CD4-positive, alpha-beta memory T cell (primary cell): Measurements from ENCODE around the gene KLK1. TPM values are rescaled to one million over a fixed set of nuclear protein-coding genes. Genes with fewer than 3 reads are reported as not detected.
A peak's percentile ranks its signal among the peaks of the same experiment; 100 is the strongest.

Experiments used
- CTCF ChIA-PET: fragments of 350-600 bp; sonication (Branson Sonifier 250); formaldehyde crosslinking; loops from one replicate; lab custom pipeline; 2021; ENCODE audit warnings: inconsistent platforms; ENCODE audit not compliant: partially characterized antibody; lab: Charles Lee
- POLR2A ChIA-PET: fragments of 350-600 bp; sonication (Branson Sonifier 250); formaldehyde crosslinking; loops from one replicate; lab custom pipeline; 2021; ENCODE audit not compliant: partially characterized antibody; lab: Charles Lee
- DNase-seq, 5 donors: peaks; one replicate each; pipeline versions ENCODE4 v3.0.0 to v3.0.0-alpha.2; 2020 to 2022; ENCODE audit warnings: mixed read lengths in 1 of 5
- H3K27ac ChIP-seq: one replicate; pipeline ENCODE4 v1.7.0; 2013; ENCODE audit warnings: low read depth, low read length
- H3K27me3 ChIP-seq: 2 replicates; pipeline ENCODE4 v1.7.0; 2013; ENCODE audit warnings: mild to moderate bottlenecking, low read length, moderate library complexity; ENCODE audit not compliant: insufficient read depth
- H3K36me3 ChIP-seq: 2 replicates; pipeline ENCODE4 v1.7.0; 2013; ENCODE audit warnings: mild to moderate bottlenecking, low read length, moderate library complexity; ENCODE audit not compliant: insufficient read depth
- H3K4me1 ChIP-seq: 2 replicates; pipeline ENCODE4 v1.7.0; 2013; ENCODE audit warnings: mild to moderate bottlenecking, low read length, moderate library complexity; ENCODE audit not compliant: insufficient read depth
- H3K4me3 ChIP-seq, 2 donors: one replicate each; pipeline ENCODE4 v1.7.0; 2013; ENCODE audit warnings: low read length in 2 of 2, mild to moderate bottlenecking in 1 of 2
- H3K9me3 ChIP-seq, 2 donors: one replicate each; pipeline ENCODE4 v1.7.0; 2013; ENCODE audit warnings: low read length in 2 of 2, control low read depth in 1 of 2; ENCODE audit not compliant: control insufficient read depth in 1 of 2
- H3K27ac Mint-ChIP-seq, 7 donors: one replicate each; pipeline ENCODE4 v1.8.0; 2020 to 2021; ENCODE audit warnings: mixed read lengths in 7 of 7, mild to moderate bottlenecking in 6 of 7, inconsistent platforms in 3 of 7, moderate library complexity in 3 of 7
- H3K27me3 Mint-ChIP-seq, 2 donors: one replicate each; pipeline ENCODE4 v1.8.0; 2020 to 2021; ENCODE audit warnings: mixed read lengths in 2 of 2
- H3K36me3 Mint-ChIP-seq, 2 donors: one replicate each; pipeline ENCODE4 v1.8.0; 2020 to 2021; ENCODE audit warnings: mixed read lengths in 2 of 2, inconsistent platforms in 1 of 2, mild to moderate bottlenecking in 1 of 2
- H3K4me1 Mint-ChIP-seq, 4 donors: one replicate each; pipeline ENCODE4 v1.8.0; 2020 to 2021; ENCODE audit warnings: mixed read lengths in 4 of 4, mild to moderate bottlenecking in 1 of 4
- H3K4me3 Mint-ChIP-seq, 8 donors: one replicate each; pipeline ENCODE4 v1.8.0; 2020 to 2021; ENCODE audit warnings: mixed read lengths in 8 of 8, mild to moderate bottlenecking in 7 of 8, moderate library complexity in 6 of 8, inconsistent platforms in 3 of 8
- H3K9me3 Mint-ChIP-seq, 8 donors: one replicate each; pipeline ENCODE4 v1.8.0; 2020 to 2021; ENCODE audit warnings: mixed read lengths in 8 of 8, mild to moderate bottlenecking in 5 of 8, inconsistent platforms in 3 of 8, moderate library complexity in 1 of 8
- intact Hi-C: fragments of 100-400 bp; cut with micrococcal nuclease; formaldehyde crosslinking; loops from one replicate; pipeline ENCODE4 v1.15.1; 2023
- polyA plus RNA-seq, 2 donors: library from polyadenylated mRNA; unstranded; fragments of 300-500 nt; fragmentation: Illumina TruSeq; gene quantifications; one replicate each; pipeline ENCODE4 v1.2.3, GENCODE V29; 2021
- total RNA-seq, 2 experiments: library from RNA; stranded (reverse); gene quantifications; one replicate each; pipeline ENCODE4 v1.2.3, GENCODE V29; 2021

KLK1 gene
- total and polyA plus RNA-seq, 4 experiments from 2014 or later, result not detected

DNA sequence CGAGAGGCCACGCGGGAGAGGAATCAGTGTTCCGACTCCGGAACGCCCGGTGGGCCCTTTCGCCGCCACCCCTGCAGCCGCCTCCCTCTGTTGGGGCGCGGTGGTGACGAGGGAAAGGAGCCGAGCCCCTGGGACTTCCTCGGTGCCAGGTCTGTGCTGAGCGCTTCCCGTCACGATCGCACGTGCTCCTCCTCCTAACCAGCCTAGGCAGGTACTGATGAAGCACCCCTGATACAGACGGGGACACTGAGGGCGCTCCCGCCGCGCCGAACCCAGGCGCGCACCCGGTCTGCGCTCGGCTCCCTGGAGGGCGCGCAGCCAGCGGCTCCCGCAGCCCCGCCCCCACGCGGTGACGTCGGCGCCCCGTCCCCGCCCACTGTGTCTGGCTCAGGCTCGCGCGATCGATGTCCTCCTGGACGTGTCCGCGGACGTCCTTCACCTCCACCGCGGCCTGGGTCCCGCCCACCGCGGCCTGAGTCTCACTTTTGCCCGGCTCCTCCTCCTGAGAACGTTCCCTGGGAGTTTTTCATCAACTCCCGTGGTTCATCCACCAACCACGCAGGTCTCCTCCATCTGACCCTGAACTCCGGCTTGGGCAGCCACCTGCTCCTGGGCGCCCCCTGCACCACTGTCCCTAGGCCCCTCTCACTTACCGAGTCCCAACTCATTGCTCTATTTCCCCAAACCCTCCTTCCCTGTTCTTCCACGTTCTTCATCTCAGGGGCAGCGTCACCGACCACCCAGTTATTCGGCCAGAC, 12.4 kb upstream of the KLK1 start:
- Histone ChIP-seq H3K36me3 (no peaks in the 10 kb centered on the region), H3K27me3 (peaks cover 6% of the 10 kb centered on the region), H3K9me3 (no peaks in the 10 kb centered on the region), H3K27ac (no peak overlapping the region), H3K4me1 (peaks cover 15% of the 10 kb centered on the region), H3K4me3 (peak overlapping the region; percentile 9 to 42)
- Mint-ChIP-seq H3K4me3 (peak overlapping the region; percentile 64 to 91 (median 87)), H3K27me3 (peaks cover 27 to 46% of the 10 kb centered on the region in 2 donors), H3K36me3 (peaks cover 0 to 3% of the 10 kb centered on the region in 2 donors), H3K27ac (peak overlapping the region in 3 of 7 donors; percentile 57 to 65 (median 60)), H3K9me3 (peaks cover 0 to 6% (median 0%) of the 10 kb centered on the region in 8 donors), H3K4me1 (peaks cover 6 to 16% (median 11%) of the 10 kb centered on the region in 4 donors)
- CTCF ChIA-PET, result no interaction called here
- intact Hi-C loops, result no loop called here
- peak in 4 of 5 donors; percentile 42 to 50 (median 44) for DNase-seq
- POLR2A ChIA-PET, result no interaction called here

DNA sequence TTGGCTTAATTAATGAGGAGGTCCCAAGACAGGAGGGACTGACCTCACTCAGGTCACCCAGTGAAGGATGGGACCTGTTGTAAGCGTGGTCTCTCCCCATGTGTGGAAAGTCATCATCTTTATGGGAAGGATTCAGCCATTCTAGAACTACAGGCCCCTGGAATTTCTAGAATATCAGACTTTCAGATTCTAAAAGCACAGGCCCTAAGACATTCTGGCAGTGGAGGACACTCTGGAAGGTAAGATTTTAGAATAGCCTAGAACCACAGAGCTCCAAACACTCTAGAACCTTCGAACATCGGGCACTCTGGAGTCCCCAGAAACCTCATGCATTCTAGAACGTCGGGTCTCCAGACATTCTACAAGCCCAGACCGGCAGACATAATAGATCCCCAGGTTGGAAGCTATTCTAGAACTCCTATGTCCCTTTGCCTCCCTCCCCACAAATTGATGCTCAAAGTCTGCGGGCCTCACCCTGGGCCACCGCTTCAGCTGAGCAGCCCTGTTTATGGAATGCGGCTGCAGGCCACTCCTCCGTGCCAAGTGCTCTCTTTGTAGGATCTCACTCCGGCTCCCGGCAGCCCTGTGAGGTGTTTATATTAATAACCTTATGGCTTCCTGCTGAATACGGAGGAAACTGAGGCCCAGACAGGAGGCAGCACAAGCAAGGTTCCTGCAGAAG, 11.7 kb upstream of the KLK1 start:
- Histone ChIP-seq H3K27ac (no peak overlapping the region), H3K36me3 (no peaks in the 10 kb centered on the region), H3K4me3 (peak overlapping the region; percentile 9 to 42), H3K9me3 (no peaks in the 10 kb centered on the region), H3K4me1 (peaks cover 15% of the 10 kb centered on the region), H3K27me3 (peaks cover 6% of the 10 kb centered on the region)
- ChIA-PET POLR2A (no interaction called here), CTCF (no interaction called here)
- intact Hi-C loops, result no loop called here
- no peak for DNase-seq
- Mint-ChIP-seq H3K27me3 (peaks cover 27 to 45% of the 10 kb centered on the region in 2 donors), H3K4me3 (peak overlapping the region; percentile 64 to 91 (median 77)), H3K36me3 (peaks cover 0 to 3% of the 10 kb centered on the region in 2 donors), H3K27ac (peak overlapping the region in 1 of 7 donors; percentile 47), H3K9me3 (peaks cover 0 to 1% (median 0%) of the 10 kb centered on the region in 8 donors), H3K4me1 (peaks cover 6 to 16% (median 11%) of the 10 kb centered on the region in 4 donors)

DNA sequence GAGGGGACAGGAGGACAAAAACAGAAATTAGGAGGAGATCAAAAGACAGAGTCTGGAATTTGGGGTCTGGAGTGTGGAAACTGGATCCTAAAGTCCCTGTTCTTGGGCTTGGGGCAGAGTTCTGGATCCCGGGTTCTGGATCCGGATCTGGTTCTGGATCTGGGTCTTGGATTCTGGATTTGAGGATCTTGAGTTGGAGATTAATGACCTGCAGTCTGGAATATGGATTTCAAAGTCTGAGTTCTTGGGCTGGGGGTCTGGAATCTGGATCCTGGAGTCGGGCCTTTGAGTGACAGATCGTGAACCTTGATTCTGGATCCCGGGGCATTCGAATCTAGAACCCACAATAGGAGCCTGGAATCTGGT, 10.2 kb upstream of the KLK1 start:
- Histone ChIP-seq H3K9me3 (no peaks in the 10 kb centered on the region), H3K4me1 (peaks cover 15% of the 10 kb centered on the region), H3K27me3 (peaks cover 6% of the 10 kb centered on the region), H3K4me3 (no peak overlapping the region), H3K36me3 (no peaks in the 10 kb centered on the region), H3K27ac (no peak overlapping the region)
- peaks cover 0 to 3% of the 10 kb centered on the region in 2 donors for H3K36me3 Mint-ChIP-seq
- no peaks in the 10 kb centered on the region for H3K9me3 Mint-ChIP-seq
- no peak for DNase-seq
- H3K4me1 Mint-ChIP-seq, result peaks cover 6 to 16% (median 11%) of the 10 kb centered on the region in 4 donors
- ChIA-PET CTCF (no interaction called here), POLR2A (no interaction called here)
- no peak overlapping the region for H3K27ac Mint-ChIP-seq
- intact Hi-C loops, result no loop called here
- H3K4me3 Mint-ChIP-seq, result peak overlapping the region in 1 of 8 donors; percentile 55
- H3K27me3 Mint-ChIP-seq, result peaks cover 30 to 44% of the 10 kb centered on the region in 2 donors

DNA sequence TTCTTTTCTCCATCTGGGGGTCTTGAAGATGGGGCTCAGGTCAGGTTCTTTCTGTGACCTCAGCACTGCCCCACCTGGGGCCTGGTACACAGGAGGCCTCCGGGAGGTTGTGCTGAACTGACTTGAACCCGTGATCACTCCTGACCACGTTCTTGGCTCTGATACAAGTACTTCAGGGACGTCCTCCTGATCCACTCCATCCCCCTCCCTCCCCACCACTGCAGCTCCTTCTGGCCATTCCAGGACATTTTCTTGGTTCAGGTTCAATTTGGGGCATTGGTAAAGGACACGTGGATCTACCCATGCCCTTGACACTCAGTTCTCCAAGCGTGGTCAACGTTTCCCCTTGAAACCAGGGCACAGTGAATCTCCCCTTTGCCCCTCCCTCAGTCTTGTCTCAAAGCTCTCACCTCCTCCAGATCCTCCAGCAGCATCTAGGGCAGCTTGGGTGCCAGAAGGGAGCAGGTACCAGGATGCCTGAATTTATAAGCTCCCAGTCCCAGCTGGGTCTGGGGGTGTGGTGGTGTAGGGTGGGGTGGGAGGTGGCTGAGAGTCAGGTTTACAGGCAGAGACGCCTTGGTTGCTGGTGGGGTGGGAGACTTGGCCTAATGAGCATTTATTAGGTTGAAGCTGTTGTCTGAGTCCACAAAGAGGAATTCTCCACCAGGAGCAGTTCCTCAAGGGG, 9.7 kb upstream of the KLK1 start, which contains the start of gene KLK15:
TSS of gene KLK15 (minus strand) at position 458 of the 685 bp plus-strand sequence. CDS start 2,082 bp downstream, outside the sequence.
- POLR2A ChIA-PET, result no interaction called here
- no peak within 1 kb of the TSS for H3K27ac Mint-ChIP-seq
- CTCF ChIA-PET, result no interaction called here

DNA sequence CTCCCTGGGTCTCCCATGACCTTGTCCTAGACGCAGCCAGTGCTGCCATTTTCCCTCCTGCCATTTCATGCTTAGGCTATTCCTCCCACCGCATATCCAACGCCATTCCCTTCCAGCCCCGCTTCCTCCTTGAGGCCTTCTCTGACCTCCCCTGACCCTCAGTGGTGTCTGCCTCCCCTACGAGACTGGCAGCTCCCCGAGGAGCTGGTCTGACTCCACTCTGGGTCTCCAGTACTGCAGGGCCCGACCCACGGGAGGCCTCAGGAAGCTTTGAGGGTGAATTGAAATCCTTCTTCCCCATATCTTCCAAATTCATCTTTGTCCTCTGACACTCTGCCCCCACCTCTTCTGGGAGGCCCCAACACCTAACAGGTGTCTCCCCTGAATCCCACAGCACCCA, 9.1 kb upstream of the KLK1 start:
- CTCF ChIA-PET, result no interaction called here
- peaks cover 27 to 43% of the 10 kb centered on the region in 2 donors for H3K27me3 Mint-ChIP-seq
- no peak for DNase-seq
- no peak overlapping the region for H3K27ac Mint-ChIP-seq
- intact Hi-C loops, result no loop called here
- H3K4me3 ChIP-seq, result no peak overlapping the region
- no peaks in the 10 kb centered on the region for H3K9me3 ChIP-seq
- no peaks in the 10 kb centered on the region for H3K9me3 Mint-ChIP-seq
- POLR2A ChIA-PET, result no interaction called here
- no peaks in the 10 kb centered on the region for H3K36me3 ChIP-seq
- peaks cover 15% of the 10 kb centered on the region for H3K4me1 ChIP-seq
- peaks cover 0 to 3% of the 10 kb centered on the region in 2 donors for H3K36me3 Mint-ChIP-seq
- peaks cover 6% of the 10 kb centered on the region for H3K27me3 ChIP-seq
- H3K27ac ChIP-seq, result no peak overlapping the region
- no peak overlapping the region for H3K4me3 Mint-ChIP-seq
- peaks cover 6 to 16% (median 11%) of the 10 kb centered on the region in 4 donors for H3K4me1 Mint-ChIP-seq

More for the DNA sequence above, 9.7 kb upstream of the KLK1 start, which contains the start of gene KLK15:
- H3K36me3 Mint-ChIP-seq, result peaks cover 0 to 3% of the 10 kb centered on the region in 2 donors
- Histone ChIP-seq H3K27ac (no peak within 1 kb of the TSS), H3K4me1 (peaks cover 15% of the 10 kb centered on the region), H3K27me3 (peaks cover 6% of the 10 kb centered on the region), H3K36me3 (no peaks in the 10 kb centered on the region), H3K9me3 (no peaks in the 10 kb centered on the region), H3K4me3 (no peak within 1 kb of the TSS)
- peaks cover 29 to 42% of the 10 kb centered on the region in 2 donors for H3K27me3 Mint-ChIP-seq
- no peaks in the 10 kb centered on the region for H3K9me3 Mint-ChIP-seq
- no peak for DNase-seq
- intact Hi-C loops, result no loop called here
- peaks cover 6 to 16% (median 11%) of the 10 kb centered on the region in 4 donors for H3K4me1 Mint-ChIP-seq
- peak within 1 kb of the TSS in 1 of 8 donors; percentile 55 for H3K4me3 Mint-ChIP-seq

DNA sequence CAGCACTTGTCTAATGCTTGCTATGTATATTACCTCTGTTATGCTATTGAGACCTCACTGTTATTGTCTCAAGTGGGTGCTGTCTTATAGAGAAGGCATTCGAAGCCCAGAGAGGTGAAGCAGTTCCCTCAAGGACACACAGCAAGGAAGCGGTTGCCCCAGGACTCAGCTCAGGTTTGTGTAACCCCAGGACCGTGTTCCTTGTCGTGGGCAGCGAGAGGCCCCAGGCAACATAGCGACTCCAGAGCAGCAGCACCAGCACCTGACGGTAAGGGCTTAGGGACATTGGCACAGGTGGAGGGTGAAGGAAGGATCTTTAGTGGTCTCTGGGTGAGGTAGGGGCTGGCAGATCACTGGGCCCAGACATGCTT, 7.4 kb upstream of the KLK1 start:
- Mint-ChIP-seq H3K27ac (no peak overlapping the region), H3K4me1 (peaks cover under 1 to 10% (median 3%) of the 10 kb centered on the region in 4 donors), H3K27me3 (peaks cover 20 to 36% of the 10 kb centered on the region in 2 donors), H3K9me3 (peaks cover 0 to 2% (median 0%) of the 10 kb centered on the region in 8 donors), H3K36me3 (no peaks in the 10 kb centered on the region), H3K4me3 (no peak overlapping the region)
- peaks cover 9% of the 10 kb centered on the region for H3K4me1 ChIP-seq
- ChIA-PET CTCF (no interaction called here), POLR2A (no interaction called here)
- H3K9me3 ChIP-seq, result no peaks in the 10 kb centered on the region
- DNase-seq, result no peak
- no peak overlapping the region for H3K27ac ChIP-seq
- peaks cover 6% of the 10 kb centered on the region for H3K27me3 ChIP-seq
- H3K36me3 ChIP-seq, result no peaks in the 10 kb centered on the region
- no peak overlapping the region for H3K4me3 ChIP-seq
- intact Hi-C loops, result no loop called here
